Measurements from ENCODE around the gene RGS9BP.

- TF ChIP-seq CTCF (conservative IDR thresholded peaks at IDR 0.05) (no peak), EZH2 (IDR thresholded peaks at IDR 0.05; ENCODE audit: low read depth) (no peak)
Measured at GRCh38 chr19:32692727-32693061, 17.0 kb downstream of the RGS9BP start.
